OCI-LY1 (cell line): ENCODE results near the gene AIFM2.
A peak's percentile ranks its signal among the peaks of the same experiment; 100 is the strongest.

Experiments used
- H2AFZ ChIP-seq: fragments of 200-600 bp; sonication (generic), shearing (Covaris generic); 2 replicates; pipeline ENCODE4 v1.6.0; 2014; ENCODE audit warnings: antibody characterized with exemption, mild to moderate bottlenecking, low read length
- H3F3A ChIP-seq: fragments of 200-600 bp; sonication (generic), shearing (Covaris generic); 2 replicates; pipeline ENCODE4 v1.6.0; 2014; ENCODE audit warnings: mild to moderate bottlenecking, antibody characterized with exemption, low read length, moderate library complexity; ENCODE audit not compliant: insufficient read depth
- H3K27ac ChIP-seq: fragments of 200-600 bp; sonication (generic); 2 replicates; pipeline ENCODE4 v1.5.1; 2014; ENCODE audit warnings: low read length, mixed run types, mild to moderate bottlenecking, low read depth; ENCODE audit not compliant: poor library complexity, severe bottlenecking
- H3K27me3 ChIP-seq: fragments of 200-600 bp; sonication (generic); 2 replicates; pipeline ENCODE4 v1.6.0; 2014; ENCODE audit warnings: antibody characterized with exemption, mild to moderate bottlenecking, low read length, moderate library complexity; ENCODE audit not compliant: insufficient read depth
- H3K36me3 ChIP-seq: fragments of 200-600 bp; sonication (generic); 2 replicates; pipeline ENCODE4 v1.6.1; 2014; ENCODE audit warnings: mild to moderate bottlenecking, antibody characterized with exemption, low read length, moderate library complexity, mixed read lengths; ENCODE audit not compliant: insufficient read depth
- H3K4me1 ChIP-seq: fragments of 200-600 bp; sonication (generic); 2 replicates; pipeline ENCODE4 v1.5.1; 2014; ENCODE audit warnings: mild to moderate bottlenecking, low read length, moderate library complexity; ENCODE audit not compliant: insufficient read depth, severe bottlenecking
- H3K4me2 ChIP-seq: fragments of 200-600 bp; sonication (generic), shearing (Covaris generic); 2 replicates; pipeline ENCODE4 v1.6.1; 2014; ENCODE audit warnings: low read length
- H3K4me3 ChIP-seq: fragments of 200-600 bp; sonication (generic); 2 replicates; pipeline ENCODE4 v1.5.1; 2014; ENCODE audit warnings: low read length, low read depth, mild to moderate bottlenecking, mixed read lengths; ENCODE audit not compliant: poor library complexity, severe bottlenecking
- H3K79me2 ChIP-seq: fragments of 200-600 bp; shearing (Covaris generic); 2 replicates; pipeline ENCODE4 v1.6.1; 2016; ENCODE audit warnings: mixed run types, low read length, mixed read lengths; ENCODE audit not compliant: insufficient read depth
- H3K9ac ChIP-seq: fragments of 200-600 bp; sonication (generic), shearing (Covaris generic); 2 replicates; pipeline ENCODE4 v1.6.1; 2014; ENCODE audit warnings: mild to moderate bottlenecking, low read length, mixed read lengths
- H3K9me2 ChIP-seq: fragments of 200-600 bp; sonication (generic), shearing (Covaris generic); 2 replicates; pipeline ENCODE4 v1.6.1; 2014; ENCODE audit warnings: low read depth, mild to moderate bottlenecking, low read length, mixed read lengths
- H3K9me3 ChIP-seq: fragments of 200-600 bp; shearing (Covaris generic); 2 replicates; pipeline ENCODE4 v1.6.1; 2014; ENCODE audit warnings: low read length, mixed read lengths
- H4K20me1 ChIP-seq: fragments of 200-600 bp; sonication (generic), shearing (Covaris generic); 2 replicates; pipeline ENCODE4 v1.6.0; 2016; ENCODE audit warnings: mild to moderate bottlenecking, low read length; ENCODE audit not compliant: insufficient read depth
- EZH2 ChIP-seq: fragments of 200-600 bp; sonication (generic), shearing (Covaris generic); IDR thresholded peaks from 2 replicates; pipeline ENCODE4 v1.8.0; 2017; ENCODE audit warnings: borderline replicate concordance, mixed run types, mild to moderate bottlenecking, antibody characterized with exemption, low read length, moderate library complexity, mixed read lengths
- TF ChIP-seq, protein P1 (sequence below): fragments of 200-600 bp; sonication (generic), shearing (Covaris generic); IDR thresholded peaks from 2 replicates; pipeline ENCODE4 v1.5.1; 2017; ENCODE audit warnings: mild to moderate bottlenecking, antibody characterized with exemption, low read length, moderate library complexity, mixed read lengths

AIFM2 gene

DNA sequence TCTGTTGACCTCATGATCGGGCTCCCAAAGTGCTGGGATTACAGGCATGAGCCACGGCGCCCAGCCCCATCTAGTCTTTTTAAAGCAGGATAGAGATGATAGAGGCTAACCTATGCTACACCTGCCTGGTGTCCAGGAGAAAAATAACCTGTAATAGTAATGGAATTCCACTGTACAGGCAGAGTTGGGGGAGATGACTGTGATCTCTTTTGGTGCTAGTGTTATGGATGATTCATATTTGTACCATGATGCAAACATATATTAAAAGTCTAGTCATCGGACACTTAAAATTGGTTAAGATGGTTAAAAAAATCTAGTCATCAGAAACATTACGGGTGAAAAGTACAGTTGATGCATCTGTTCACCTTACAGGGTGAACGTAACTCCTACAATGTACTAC lies 43.8 kb upstream of the AIFM2 start:
- Histone ChIP-seq H3K27ac (no peak overlapping the region), H3F3A (no peaks in the 10 kb centered on the region), H3K4me1 (peaks cover 13% of the 10 kb centered on the region), H3K4me3 (no peak overlapping the region), H2AFZ (no peak overlapping the region), H3K4me2 (no peak overlapping the region), H4K20me1 (no peaks in the 10 kb centered on the region), H3K9me2 (no peaks in the 10 kb centered on the region), H3K9me3 (no peaks in the 10 kb centered on the region), H3K27me3 (no peaks in the 10 kb centered on the region; the same call in 1 of the 2 replicates), H3K79me2 (no peaks in the 10 kb centered on the region), H3K36me3 (no peaks in the 10 kb centered on the region), H3K9ac (no peak overlapping the region)
- TF ChIP-seq, protein P1, sequence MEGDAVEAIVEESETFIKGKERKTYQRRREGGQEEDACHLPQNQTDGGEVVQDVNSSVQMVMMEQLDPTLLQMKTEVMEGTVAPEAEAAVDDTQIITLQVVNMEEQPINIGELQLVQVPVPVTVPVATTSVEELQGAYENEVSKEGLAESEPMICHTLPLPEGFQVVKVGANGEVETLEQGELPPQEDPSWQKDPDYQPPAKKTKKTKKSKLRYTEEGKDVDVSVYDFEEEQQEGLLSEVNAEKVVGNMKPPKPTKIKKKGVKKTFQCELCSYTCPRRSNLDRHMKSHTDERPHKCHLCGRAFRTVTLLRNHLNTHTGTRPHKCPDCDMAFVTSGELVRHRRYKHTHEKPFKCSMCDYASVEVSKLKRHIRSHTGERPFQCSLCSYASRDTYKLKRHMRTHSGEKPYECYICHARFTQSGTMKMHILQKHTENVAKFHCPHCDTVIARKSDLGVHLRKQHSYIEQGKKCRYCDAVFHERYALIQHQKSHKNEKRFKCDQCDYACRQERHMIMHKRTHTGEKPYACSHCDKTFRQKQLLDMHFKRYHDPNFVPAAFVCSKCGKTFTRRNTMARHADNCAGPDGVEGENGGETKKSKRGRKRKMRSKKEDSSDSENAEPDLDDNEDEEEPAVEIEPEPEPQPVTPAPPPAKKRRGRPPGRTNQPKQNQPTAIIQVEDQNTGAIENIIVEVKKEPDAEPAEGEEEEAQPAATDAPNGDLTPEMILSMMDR: no peak
- no peak for TF ChIP-seq EZH2

DNA sequence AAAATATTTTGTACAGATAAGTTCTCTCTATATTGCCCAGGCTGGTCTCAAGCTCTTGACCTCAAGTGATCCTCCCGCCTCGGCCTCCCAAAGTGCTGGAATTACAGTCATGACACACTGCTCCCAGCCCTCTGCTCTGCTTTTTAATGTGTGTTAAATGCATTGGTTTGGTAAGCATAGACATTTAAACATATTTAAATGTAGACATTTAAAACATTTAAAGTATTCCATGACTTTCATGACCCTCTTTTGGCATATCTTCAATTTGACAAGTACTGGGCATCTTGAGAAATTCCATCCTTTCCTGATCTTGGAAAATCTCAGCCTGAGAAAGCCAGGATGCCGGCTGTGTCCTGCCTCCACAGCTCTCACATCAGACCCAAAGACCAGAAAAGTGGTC lies 42.9 kb upstream of the AIFM2 start:
- H3K79me2 ChIP-seq: no peaks in the 10 kb centered on the region
- no peak overlapping the region for H3K4me3 ChIP-seq
- H3K9me2 ChIP-seq: no peaks in the 10 kb centered on the region
- no peaks in the 10 kb centered on the region for H3F3A ChIP-seq
- no peak overlapping the region for H3K27ac ChIP-seq
- no peak for TF ChIP-seq EZH2
- TF ChIP-seq, protein P1: no peak
- no peaks in the 10 kb centered on the region for H4K20me1 ChIP-seq
- no peaks in the 10 kb centered on the region; the same call in 1 of the 2 replicates for H3K27me3 ChIP-seq
- H2AFZ ChIP-seq: no peak overlapping the region
- no peak overlapping the region for H3K9ac ChIP-seq
- H3K4me2 ChIP-seq: no peak overlapping the region
- no peaks in the 10 kb centered on the region for H3K9me3 ChIP-seq
- H3K4me1 ChIP-seq: peaks cover 13% of the 10 kb centered on the region
- no peaks in the 10 kb centered on the region for H3K36me3 ChIP-seq

DNA sequence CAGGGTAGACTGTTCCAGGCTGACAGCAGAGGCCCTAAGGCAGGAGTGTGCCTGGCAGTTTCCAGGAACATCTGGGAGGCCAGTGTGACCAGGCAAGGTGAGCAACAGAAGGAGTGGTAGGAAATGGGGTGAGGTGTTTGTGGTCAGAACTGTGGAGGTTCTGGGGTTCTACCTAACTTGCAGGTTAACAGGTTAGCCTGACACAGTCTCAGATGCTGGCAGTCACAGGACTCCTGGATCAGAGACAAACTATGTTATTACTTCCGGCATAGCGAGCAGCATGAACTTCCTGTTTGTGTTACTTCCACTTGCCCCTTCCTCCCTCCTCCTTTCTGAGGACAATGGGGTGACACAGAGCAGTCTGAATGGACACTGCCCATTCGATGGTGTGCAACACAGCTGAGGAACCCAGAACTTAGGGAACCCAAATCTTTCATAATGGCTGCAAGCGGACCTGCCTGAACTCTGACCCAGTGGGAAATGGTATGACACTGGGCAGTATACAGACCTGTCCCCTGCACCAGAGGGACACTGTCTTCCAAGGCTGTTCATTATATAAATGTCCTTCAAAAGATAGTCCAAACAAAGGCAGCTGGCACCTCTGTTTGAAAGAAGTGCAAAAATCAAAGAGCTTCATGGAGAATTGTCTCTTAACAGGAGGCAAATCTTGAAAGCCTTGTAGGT lies 41.6 kb upstream of the AIFM2 start:
- Histone ChIP-seq H4K20me1 (no peaks in the 10 kb centered on the region), H3K9me3 (no peaks in the 10 kb centered on the region), H3F3A (no peaks in the 10 kb centered on the region), H3K4me1 (peaks cover 17% of the 10 kb centered on the region), H3K4me3 (no peak overlapping the region), H3K9ac (no peak overlapping the region), H3K36me3 (no peaks in the 10 kb centered on the region), H3K27me3 (no peaks in the 10 kb centered on the region), H3K4me2 (peak overlapping the region; percentile 14), H3K79me2 (peaks cover 8% of the 10 kb centered on the region), H3K27ac (no peak overlapping the region), H3K9me2 (no peaks in the 10 kb centered on the region), H2AFZ (peak overlapping the region; percentile 94)
- TF ChIP-seq EZH2: no peak
- TF ChIP-seq, protein P1: no peak
